T-helper 1 cell (primary cell): Measurements from ENCODE around the gene GINS1.
"Not testable (repeated sequence)": the region's sequence is repeated elsewhere in the genome, so short reads cannot be mapped to it uniquely, and the experiment has no call there.

ENCODE experiments used
- DNase-seq, 5 donors: peaks; one replicate each; pipeline ENCODE4 v3.0.0-alpha.2; 2012 to 2020

Gene GINS1

GRCh38 chr20:25454153-25454900 lies 46.9 kb downstream of the GINS1 start:
- DNase-seq = no peak

DNA sequence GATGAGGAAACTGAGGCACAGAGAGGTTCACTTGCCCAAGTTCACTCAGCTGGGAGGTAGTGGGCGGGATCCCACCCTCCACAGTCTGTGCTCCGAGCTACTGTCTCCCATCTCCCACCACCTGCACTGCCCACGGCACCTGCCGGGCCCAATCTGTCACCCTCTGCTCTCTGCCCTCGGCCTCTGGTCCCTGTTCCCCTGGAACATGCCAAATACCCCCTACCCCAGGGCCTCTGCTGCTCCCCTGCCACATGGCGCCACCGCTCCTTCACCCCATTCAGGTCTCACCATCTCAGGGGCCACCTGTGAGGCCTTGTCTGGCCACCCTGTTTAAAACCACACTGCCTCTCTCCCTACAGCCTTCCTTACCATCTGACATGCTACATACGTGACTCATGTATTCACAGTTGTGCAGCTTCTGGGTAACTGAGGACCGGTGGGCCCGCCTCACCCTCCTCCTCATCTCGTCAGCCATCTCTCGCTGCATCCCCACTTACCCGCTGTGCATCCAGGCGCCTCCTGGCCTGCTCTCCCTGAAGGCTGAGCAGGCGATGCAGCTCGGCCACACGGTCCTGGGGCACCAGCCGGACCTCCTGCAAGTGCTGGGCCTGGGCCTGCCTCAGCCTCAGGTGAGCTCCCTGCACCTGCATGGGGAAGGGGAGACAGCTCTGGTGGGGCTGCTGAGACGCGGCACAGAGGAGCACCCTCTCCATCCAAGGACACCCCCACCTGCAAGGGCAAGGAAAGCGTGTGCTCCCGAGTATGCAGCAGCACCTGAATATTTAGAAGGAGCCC lies 50.6 kb downstream of the GINS1 start:
- DNase-seq = no peak

GRCh38 chr20:25459111-25459830 lies 51.8 kb downstream of the GINS1 start:
- DNase-seq = no peak

DNA sequence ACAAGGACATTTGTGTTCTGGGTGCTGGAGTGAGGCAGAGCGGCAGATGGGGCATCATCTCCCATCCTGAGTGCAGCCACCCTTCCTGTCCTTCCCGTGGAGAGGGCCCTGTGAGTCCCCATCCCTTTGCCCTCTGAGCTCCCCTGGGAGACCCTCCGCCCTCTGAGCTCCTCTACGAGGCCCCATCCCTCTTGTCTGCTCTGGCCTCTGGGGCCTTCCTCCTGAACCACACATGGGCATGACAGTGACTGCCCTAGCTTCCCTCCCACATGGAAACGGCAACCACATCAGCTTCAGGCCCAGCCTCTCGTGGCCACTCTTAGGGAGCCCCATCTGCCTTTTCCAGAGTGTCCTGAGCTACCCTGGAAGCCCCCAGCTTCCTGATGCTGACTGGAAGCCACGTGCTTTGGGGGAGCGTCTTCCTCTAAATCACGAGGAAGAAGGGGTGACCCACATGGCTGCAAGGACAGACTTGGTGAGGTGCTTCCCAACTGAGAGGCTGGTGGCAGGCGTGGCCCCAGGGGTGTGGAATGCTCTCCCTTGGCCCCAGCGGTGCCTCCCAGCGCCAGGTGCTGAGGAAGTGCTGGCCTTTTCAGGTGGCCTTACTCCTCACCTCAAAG lies 52.6 kb downstream of the GINS1 start:
- DNase-seq = no peak

- no peak for DNase-seq
Measured at GRCh38 chr20:25460566-25461280, 53.2 kb downstream of the GINS1 start.

DNA sequence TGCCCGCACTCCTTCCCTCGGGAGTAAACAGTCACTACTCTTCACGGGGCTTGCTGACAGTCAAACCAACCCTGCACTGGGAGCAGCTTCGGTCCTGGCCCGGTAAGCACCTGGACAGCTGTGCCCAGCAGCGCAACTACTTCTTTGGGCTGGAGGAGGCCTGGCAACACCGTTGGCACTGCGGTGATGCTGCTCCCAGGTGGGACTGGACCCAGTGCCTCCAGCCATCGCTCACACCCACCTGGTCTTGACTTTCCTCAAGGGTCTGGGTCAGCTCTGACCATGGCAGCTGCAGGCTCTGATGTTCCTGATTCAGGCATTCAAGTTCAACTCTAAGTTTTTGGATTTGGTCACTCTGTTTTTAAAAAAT lies 53.8 kb downstream of the GINS1 start:
- no peak for DNase-seq

DNA sequence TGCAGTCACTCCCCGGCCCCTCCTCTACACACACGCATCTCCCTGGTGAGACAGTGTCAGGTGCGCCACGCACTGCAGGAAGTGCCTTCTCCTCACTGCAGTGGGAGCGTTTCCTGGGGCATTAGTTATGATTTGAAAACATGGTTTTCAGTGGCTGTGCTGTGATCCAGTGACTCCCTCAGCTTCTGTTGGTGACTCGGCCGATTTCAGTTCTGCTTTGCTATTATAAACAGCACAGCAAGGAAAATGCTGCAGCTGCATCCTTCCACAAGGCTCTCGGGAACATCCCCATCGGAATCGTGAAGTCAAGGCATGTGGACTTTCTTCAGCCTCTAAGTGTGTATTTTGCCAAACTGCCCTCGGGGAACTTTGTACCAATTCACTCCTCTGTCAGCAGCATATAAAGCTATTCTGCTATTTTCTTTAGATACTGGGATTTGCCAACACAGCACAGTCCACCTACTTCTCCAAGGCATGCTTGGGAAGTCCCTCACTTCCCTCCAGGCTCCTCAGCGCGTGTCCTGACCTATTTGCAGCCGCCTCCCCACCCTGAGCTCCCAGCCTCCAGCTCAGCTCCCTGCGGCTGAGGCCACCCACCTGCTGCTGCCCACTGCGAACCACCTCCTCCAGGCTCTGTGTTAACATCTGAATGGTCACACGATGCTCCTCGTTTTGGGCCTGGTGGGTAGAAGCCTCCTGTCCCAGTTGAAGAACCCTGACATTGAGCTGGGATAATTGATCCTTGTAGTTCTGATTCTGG lies 54.5 kb downstream of the GINS1 start:
- no peak for DNase-seq

- DNase-seq = no peak
Measured at GRCh38 chr20:25464501-25465242, 57.2 kb downstream of the GINS1 start.

DNA sequence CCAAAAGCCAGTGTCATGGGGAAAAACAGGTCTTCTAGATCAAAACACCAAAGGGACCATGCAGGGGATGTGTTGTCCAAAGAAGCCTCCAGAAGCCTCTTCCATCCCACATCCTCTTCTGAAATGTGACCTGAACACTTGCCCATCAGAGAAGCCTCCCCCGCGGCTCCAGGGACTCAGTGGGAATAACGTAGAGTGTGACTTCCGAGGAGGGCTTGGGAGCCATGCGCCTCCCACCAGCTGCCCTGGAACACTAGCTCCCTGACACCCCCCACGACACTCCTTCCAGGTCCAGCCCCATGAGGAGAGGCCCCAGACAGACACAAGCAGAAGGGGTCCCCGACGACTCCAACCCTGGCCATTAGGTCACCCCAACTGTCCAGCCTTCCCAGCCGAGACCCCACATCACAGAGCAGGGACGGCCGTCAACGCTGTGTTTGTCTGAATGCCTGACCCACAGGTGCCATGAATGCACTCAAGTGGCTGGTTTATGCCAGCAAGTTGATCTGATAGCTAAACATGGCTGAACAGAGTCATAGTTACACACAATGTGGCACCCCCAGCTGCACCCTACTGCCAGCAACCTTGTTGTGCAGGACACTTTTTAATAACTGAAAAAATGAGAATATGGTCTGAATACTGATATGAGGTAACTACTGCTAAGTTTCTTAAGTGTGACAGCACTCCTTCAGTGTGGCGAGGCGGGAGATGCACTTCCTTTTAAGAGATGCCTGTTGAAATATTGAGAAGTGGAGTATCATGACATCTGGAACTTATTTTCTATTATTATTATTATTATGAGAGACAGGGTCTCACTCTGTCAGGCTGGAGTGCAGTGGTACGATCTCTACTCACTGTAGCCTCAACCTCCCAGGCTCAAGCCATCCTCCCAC lies 58.0 kb downstream of the GINS1 start:
- no peak for DNase-seq

DNA sequence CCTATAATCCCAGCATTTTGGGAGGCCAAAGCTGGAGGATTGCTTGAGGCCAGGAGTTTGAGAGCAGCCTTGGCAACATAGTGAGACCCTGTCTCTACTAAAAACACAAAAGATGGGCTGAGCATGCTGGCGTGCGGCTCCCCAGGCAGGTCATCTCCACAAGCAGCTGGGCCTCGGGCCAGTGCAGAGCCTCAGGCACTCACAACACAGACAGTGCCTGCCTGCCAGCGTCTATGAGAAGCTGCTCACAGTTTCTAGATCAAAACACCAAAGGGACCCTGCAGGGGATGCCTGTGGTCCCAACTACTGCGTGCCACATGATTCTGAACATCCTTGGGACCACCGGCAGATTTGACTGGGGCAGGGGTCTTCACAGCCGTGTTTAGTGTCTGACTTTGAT lies 59.4 kb downstream of the GINS1 start:
- DNase-seq = no peak

GRCh38 chr20:25467441-25467840 lies 60.0 kb downstream of the GINS1 start:
- DNase-seq = no peak

GRCh38 chr20:25468126-25469075 lies 60.9 kb downstream of the GINS1 start:
- DNase-seq = no peak

DNA sequence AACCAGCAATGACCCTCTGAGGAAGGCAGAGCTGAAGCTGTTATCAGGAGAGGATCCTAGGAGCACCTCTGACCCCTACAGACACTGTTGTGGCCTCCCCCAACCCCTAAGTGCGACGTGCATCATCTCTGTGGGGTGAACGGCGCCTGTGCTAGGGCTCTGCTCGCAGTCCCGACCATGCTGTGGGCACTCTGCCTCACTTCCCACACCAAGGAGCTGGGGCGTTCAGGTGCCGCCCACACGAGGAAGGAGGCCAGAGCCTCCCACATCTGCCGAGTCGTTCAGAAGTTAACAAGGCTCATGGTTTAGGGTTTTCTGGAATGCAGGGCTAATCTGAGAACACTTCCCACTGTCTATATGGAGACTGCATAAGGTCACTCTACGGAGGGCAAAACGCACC lies 62.1 kb downstream of the GINS1 start:
- no peak for DNase-seq

GRCh38 chr20:25470045-25470444 lies 62.6 kb downstream of the GINS1 start:
- DNase-seq = peak in 3 of 5 donors; percentile 20 to 32 (median 25)

DNA sequence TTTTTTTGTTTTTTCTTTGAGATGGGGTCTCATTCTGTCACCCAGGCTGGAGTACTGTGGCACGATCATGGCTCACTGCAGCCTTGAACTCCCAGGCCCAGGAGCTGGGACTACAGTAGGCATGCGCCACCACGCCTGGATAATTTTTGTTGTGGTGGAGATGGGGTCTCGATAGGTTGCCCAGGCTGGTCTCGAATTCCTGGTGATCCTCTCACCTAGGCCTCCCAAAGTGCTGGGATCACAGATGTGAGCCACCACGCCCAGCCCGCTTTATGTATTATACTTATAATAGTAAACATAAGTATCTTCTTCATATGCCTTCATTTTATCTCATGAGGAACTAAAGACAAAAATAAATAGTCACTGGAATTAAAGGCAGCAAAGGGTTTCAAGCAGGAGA lies 63.5 kb downstream of the GINS1 start:
- DNase-seq = no peak

DNA sequence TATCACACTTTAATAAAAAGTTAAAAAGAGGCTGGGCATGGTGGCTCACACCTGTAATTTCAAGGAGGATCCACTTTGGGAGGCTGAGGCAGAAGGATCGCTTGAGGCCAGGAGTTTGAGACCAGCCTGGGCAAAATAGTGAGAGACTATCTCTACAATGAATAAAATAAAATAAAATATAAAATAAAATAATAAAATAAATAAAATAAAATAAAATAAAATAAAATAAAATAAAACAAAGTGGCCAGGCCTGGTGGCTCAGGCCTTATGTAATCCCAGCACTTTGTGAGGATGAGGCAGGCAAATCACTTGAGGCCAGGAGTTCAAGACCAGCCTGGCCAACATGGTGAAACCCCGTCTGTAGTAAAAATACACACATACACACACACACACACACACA lies 65.8 kb downstream of the GINS1 start:
- not testable (repeated sequence) for DNase-seq

GRCh38 chr20:25476106-25477013 lies 68.9 kb downstream of the GINS1 start:
- DNase-seq = no peak
